GM12878 (cell line): ENCODE measurements around the gene SELENOP. TPM values are rescaled to one million over a fixed set of nuclear protein-coding genes. Genes with fewer than 3 reads are reported as not detected.

Experiments used
- ATAC-seq: fragments of 200-7000 bp; cut with Tn5 transposase; 3 replicates; pipeline ENCODE4 v1.9.1; 2020; ENCODE audit warnings: mild to moderate bottlenecking, moderate library complexity
- BruUV-seq: library from RNA; stranded (reverse); fragments of 400-500 nt; replicated peaks from 2 replicates; lab custom pipeline; 2021; lab: Mats Ljungman, UMichigan
- CTCF ChIA-PET: fragments of 300-600 bp; sonication (Branson Sonifier 250); formaldehyde crosslinking; extraction: SDS; loops from one replicate; lab custom pipeline; 2021; ENCODE audit warnings: inconsistent platforms; lab: Yijun Ruan, JAX
- POLR2A ChIA-PET: fragments of 350-600 bp; formaldehyde crosslinking; extraction: SDS; loops from one replicate; lab custom pipeline; 2021; ENCODE audit warnings: inconsistent platforms; lab: Charles Lee
- RAD21 ChIA-PET: fragments of 300-600 bp; sonication (Branson Sonifier 250); formaldehyde crosslinking; loops from one replicate; lab custom pipeline; 2023; ENCODE audit warnings: antibody characterized with exemption; ENCODE audit not compliant: unreplicated experiment; lab: Charles Lee
- SMC1A ChIA-PET: fragments of 300-600 bp; sonication (Branson Sonifier 250); formaldehyde crosslinking; loops from one replicate; lab custom pipeline; 2023; ENCODE audit not compliant: unreplicated experiment, uncharacterized antibody; lab: Charles Lee
- DNase-seq: peaks from one replicate; pipeline ENCODE4 v3.0.0-alpha.2; 2011; ENCODE audit warnings: low read depth, low spot score
- FAIRE-seq: peaks from 3 replicates; lab custom pipeline; 2011; peaks lifted over from hg19 to GRCh38; lab: Jason Lieb, UNC
- H2AFZ ChIP-seq: 2 replicates; pipeline ENCODE4 v1.6.0; 2011; ENCODE audit warnings: low read depth, low read length, control low read depth; ENCODE audit not compliant: control insufficient read depth
- H3K27ac ChIP-seq: 2 replicates; pipeline ENCODE4 v1.5.1; 2011; ENCODE audit warnings: control low read depth; ENCODE audit not compliant: control insufficient read depth, insufficient read depth
- H3K27me3 ChIP-seq, 2 experiments: replicated peaks in 1 of 2; 2 replicates each; pipeline versions ENCODE4 v1.6.0 to v1.6.1; 2011; ENCODE audit warnings: low read length in 1 of 2; ENCODE audit not compliant: control insufficient read depth in 2 of 2, insufficient read depth in 2 of 2
- H3K36me3 ChIP-seq, 2 experiments: 2 replicates each; pipeline ENCODE4 v1.5.1; 2011; ENCODE audit warnings: low read length in 1 of 2; ENCODE audit not compliant: control insufficient read depth in 2 of 2, insufficient read depth in 2 of 2
- H3K4me1 ChIP-seq: 2 replicates; pipeline ENCODE4 v1.6.1; 2011; ENCODE audit warnings: mild to moderate bottlenecking, low read length, moderate library complexity, mixed read lengths; ENCODE audit not compliant: control insufficient read depth, insufficient read depth
- H3K4me2 ChIP-seq: 2 replicates; pipeline ENCODE4 v1.6.0; 2011; ENCODE audit warnings: control low read depth; ENCODE audit not compliant: control insufficient read depth, insufficient read depth
- H3K4me3 ChIP-seq: fragments of 200-600 bp; sonication (generic); 2 replicates; pipeline ENCODE4 v1.5.1; 2016
- H3K79me2 ChIP-seq: 2 replicates; pipeline ENCODE4 v1.6.0; 2011; ENCODE audit warnings: low read length; ENCODE audit not compliant: control insufficient read depth, insufficient read depth
- H3K9ac ChIP-seq: 2 replicates; pipeline ENCODE4 v1.8.0; 2011; ENCODE audit warnings: low read length, control low read depth, mixed read lengths; ENCODE audit not compliant: control insufficient read depth, insufficient read depth
- H3K9me3 ChIP-seq: replicated peaks from 3 replicates; pipeline ENCODE4 v1.5.1; 2011; ENCODE audit warnings: mild to moderate bottlenecking, low read length; ENCODE audit not compliant: control insufficient read depth, insufficient read depth
- H4K20me1 ChIP-seq: 2 replicates; pipeline ENCODE4 v1.6.0; 2011; ENCODE audit not compliant: control insufficient read depth, insufficient read depth
- CHD1 ChIP-seq: IDR thresholded peaks from 2 replicates; pipeline ENCODE4 v1.6.1; 2012; ENCODE audit warnings: low read depth, low read length, improper control_type of control experiment
- ELK1 ChIP-seq: IDR thresholded peaks from 2 replicates; pipeline ENCODE4 v1.6.1; 2012; ENCODE audit warnings: low read depth, low read length, improper control_type of control experiment
- EP300 ChIP-seq, 2 experiments: fragments of 150-350 bp in 1 of 2; IDR thresholded peaks; 2 replicates each; pipeline ENCODE4 v1.6.1; 2011 to 2012; ENCODE audit warnings: low read depth in 2 of 2, low read length in 2 of 2, borderline replicate concordance in 1 of 2, improper control_type of control experiment in 1 of 2, inconsistent platforms in 1 of 2; ENCODE audit not compliant: control insufficient read depth in 1 of 2
- ESRRA ChIP-seq: IDR thresholded peaks from 2 replicates; pipeline ENCODE4 v1.6.1; 2012; ENCODE audit warnings: mild to moderate bottlenecking, low read length, improper control_type of control experiment
- HCFC1 ChIP-seq: fragments of 150-350 bp; IDR thresholded peaks from 2 replicates; pipeline ENCODE4 v1.6.1; 2014; ENCODE audit warnings: low read length
- HDAC6 ChIP-seq: fragments of 200-600 bp; sonication (generic); IDR thresholded peaks from one replicate; pipeline ENCODE4 v1.8.0; 2017; ENCODE audit warnings: antibody characterized with exemption; ENCODE audit not compliant: unreplicated experiment
- KLF5 ChIP-seq: fragments of 450-650 bp; IDR thresholded peaks from 2 replicates; pipeline ENCODE4 v1.6.1; 2014; ENCODE audit warnings: mild to moderate bottlenecking; ENCODE audit not compliant: partially characterized antibody
- STAT3 ChIP-seq: IDR thresholded peaks from 2 replicates; pipeline ENCODE4 v1.6.1; 2011; ENCODE audit warnings: low read depth, low read length, improper control_type of control experiment
- WGBS: methylation state at CpG from one replicate; pipeline ENCODE4 v1.1.6; 2016; ENCODE audit warnings: low lambda C conversion rate; ENCODE audit not compliant: insufficient replicate concordance, insufficient coverage; ENCODE audit errors: missing lambda C conversion rate; 5-methylcytosine and 5-hydroxymethylcytosine counted together
- in situ Hi-C: fragments of 300-500 bp; cut with MboI; formaldehyde crosslinking; loops from 9 replicates; pipeline ENCODE4 v1.14.3; 2018; ENCODE audit warnings: mixed read lengths
- intact Hi-C: fragments of 100-400 bp; cut with micrococcal nuclease; formaldehyde crosslinking; loops from one replicate; pipeline ENCODE4 v1.14.2; 2022; ENCODE audit not compliant: unreplicated experiment
- polyA plus RNA-seq, 11 experiments: library from polyadenylated mRNA; depleted of rRNA in 4 of 11; unstranded in 6 of 11; stranded (reverse) in 5 of 11; fragments of >200 nt; fragmentation: Nextera tagmentation in 4 of 11; fragmentation: Illumina TruSeq in 1 of 11; extraction: Ambion mirVana in 4 of 11; extraction: Trizol in 1 of 11; gene quantifications; 1 replicate in 1 of 11; 2 replicates in 10 of 11; pipeline versions ENCODE4 v1.2.1 to v1.2.3, GENCODE V29; 2011 to 2016; ENCODE audit warnings: inconsistent platforms in 2 of 11, missing spikeins in 2 of 11, low read depth in 1 of 11
- total RNA-seq, 4 experiments: library from RNA; depleted of rRNA in 3 of 4; stranded (reverse); fragments of >200 nt in 3 of 4; fragmentation: Illumina TruSeq in 1 of 4; extraction: Trizol in 1 of 4; gene quantifications; 2 replicates each; pipeline versions ENCODE4 v1.2.1 to v1.2.3, GENCODE V29; 2013 to 2021

The SELENOP gene
- total and polyA plus RNA-seq, 10 of the 15 experiments (the other 5 are each of a cell fraction or from before 2014, with no cell fraction given) = 0.08 to 5.1 (median 0.88) TPM; not detected in 3

- no peaks in the 10 kb centered on the region for H3K4me1 ChIP-seq
- no peaks in the 10 kb centered on the region for H3K9me3 ChIP-seq
- no peaks in the 10 kb centered on the region for H3K27me3 ChIP-seq
- ATAC-seq (no peak), DNase-seq (no peak), FAIRE-seq (no peak)
- RAD21 ChIA-PET = interaction anchor here (1.1 kb wide), 1 partner anchor 41 kb away, joined by 5 read pairs; the partner anchor contains the start of gene SELENOP
- H3K36me3 ChIP-seq = no peaks in the 10 kb centered on the region
- BruUV-seq = no TSS peak
- no peak overlapping the region for H3K4me3 ChIP-seq
- intact Hi-C loops = no loop called here
- CTCF ChIA-PET = no interaction called here
- 7% methylated on average over 1 of the region's 1 CpG for WGBS
- in situ Hi-C loops = no loop called here
- H3K79me2 ChIP-seq = no peaks in the 10 kb centered on the region
- no peak overlapping the region for H3K27ac ChIP-seq
- no peak overlapping the region for H3K9ac ChIP-seq
- H2AFZ ChIP-seq = no peak overlapping the region
- no peak overlapping the region for H3K4me2 ChIP-seq
- SMC1A ChIA-PET = interaction anchor here (0.7 to 2.0 kb wide), 5 partner anchors 10 to 52 kb away, joined by 3 to 6 read pairs (median 4); no protein-coding TSS in a partner anchor
- no peaks in the 10 kb centered on the region for H4K20me1 ChIP-seq
- TF ChIP-seq HCFC1 (no peak), EP300 (IDR thresholded peaks at IDR 0.05; ENCODE audit: borderline replicate concordance in 1 of 2, control insufficient read depth in 1 of 2, low read depth in 2 of 2, low read length in 2 of 2) (no peak), ESRRA (no peak), ELK1 (no peak), KLF5 (no peak), HDAC6 (no peak), CHD1 (no peak), STAT3 (no peak)
- POLR2A ChIA-PET = interaction anchor here (1.1 kb wide), 1 partner anchor 15 kb away, joined by 3 read pairs; no protein-coding TSS in a partner anchor
Measured at GRCh38 chr5:42852826-42853225, 41.1 kb upstream of the SELENOP start.
